Natural killer cell (primary cell): ENCODE measurements around the gene POLK. TPM values are rescaled to one million over a fixed set of nuclear protein-coding genes. Genes with fewer than 3 reads are reported as not detected.

Experiments
- ATAC-seq, 3 donors: fragments of 150-1000 bp in 2 of 3; fragments of 200-7000 bp in 1 of 3; cut with Tn5 transposase; 1 replicate in 1 of 3; 2 replicates in 2 of 3; pipeline ENCODE4 v1.10.0; 2021; ENCODE audit warnings: mild to moderate bottlenecking in 2 of 3, moderate library complexity in 2 of 3
- DNase-seq, 2 donors: peaks; one replicate each; pipeline versions ENCODE4 v3.0.0 to v3.0.0-alpha.2; 2013 to 2021; ENCODE audit warnings: mixed read lengths in 1 of 2
- H3K27ac ChIP-seq: one replicate; pipeline ENCODE4 v1.5.1; 2013; ENCODE audit warnings: mild to moderate bottlenecking, low read length
- H3K27me3 ChIP-seq: one replicate; pipeline ENCODE4 v1.6.1; 2013; ENCODE audit warnings: low read length; ENCODE audit not compliant: control insufficient read depth, insufficient read depth
- H3K36me3 ChIP-seq: one replicate; pipeline ENCODE4 v1.6.1; 2013; ENCODE audit warnings: low read length; ENCODE audit not compliant: control insufficient read depth, insufficient read depth
- H3K4me1 ChIP-seq: one replicate; pipeline ENCODE4 v1.6.1; 2013; ENCODE audit warnings: low read length; ENCODE audit not compliant: control insufficient read depth, insufficient read depth
- H3K4me3 ChIP-seq: one replicate; pipeline ENCODE4 v1.5.1; 2013; ENCODE audit warnings: low read length
- H3K9me3 ChIP-seq: one replicate; pipeline ENCODE4 v1.6.1; 2013; ENCODE audit warnings: low read length; ENCODE audit not compliant: control insufficient read depth, insufficient read depth
- H3K27ac Mint-ChIP-seq, 2 donors: one replicate each; pipeline ENCODE4 v1.8.0; 2022; ENCODE audit warnings: mild to moderate bottlenecking in 2 of 2, mixed read lengths in 2 of 2, moderate library complexity in 1 of 2
- H3K27me3 Mint-ChIP-seq, 2 donors: one replicate each; pipeline ENCODE4 v1.8.0; 2022; ENCODE audit warnings: low read depth in 2 of 2, mixed read lengths in 2 of 2
- H3K36me3 Mint-ChIP-seq: one replicate; pipeline ENCODE4 v1.8.0; 2022; ENCODE audit warnings: mixed read lengths
- H3K4me1 Mint-ChIP-seq, 2 donors: one replicate each; pipeline ENCODE4 v1.8.0; 2022; ENCODE audit warnings: mixed read lengths in 2 of 2
- H3K4me3 Mint-ChIP-seq: one replicate; pipeline ENCODE4 v1.8.0; 2022; ENCODE audit warnings: mild to moderate bottlenecking, moderate library complexity, mixed read lengths
- H3K9me3 Mint-ChIP-seq, 2 donors: one replicate each; pipeline ENCODE4 v1.8.0; 2022; ENCODE audit warnings: mixed read lengths in 2 of 2
- CTCF ChIP-seq: fragments of 200-600 bp; IDR thresholded peaks from one replicate; pipeline ENCODE4 v1.8.0; 2022; ENCODE audit warnings: antibody characterized with exemption
- WGBS: methylation state at CpG from one replicate; pipeline ENCODE4 v1.1.7; 2013; ENCODE audit warnings: missing lambda C conversion rate; ENCODE audit not compliant: insufficient coverage; 5-methylcytosine and 5-hydroxymethylcytosine counted together
- intact Hi-C: fragments of 100-400 bp; cut with micrococcal nuclease; formaldehyde crosslinking; loops from one replicate; pipeline ENCODE4 v1.14.2; 2022
- total RNA-seq, 4 donors: library from RNA; stranded (reverse); fragments of 120-200 nt in 1 of 4; gene quantifications; one replicate each; pipeline versions ENCODE4 v1.2.3 to v1.2.4, GENCODE V29; 2013 to 2022

POLK gene
- total RNA-seq, 3 donors from 2014 or later (not counting 1 experiment from before 2014, with no cell fraction given): 16.8 to 21.5 (median 21.4) TPM

GRCh38 chr5:75622564-75622963 is 110.9 kb downstream of the POLK start:
- Mint-ChIP-seq H3K4me3 (no peak overlapping the region), H3K27me3 (peaks cover 0 to 2% of the 10 kb centered on the region in 2 donors), H3K27ac (no peak overlapping the region), H3K4me1 (no peaks in the 10 kb centered on the region), H3K9me3 (no peaks in the 10 kb centered on the region), H3K36me3 (no peaks in the 10 kb centered on the region)
- no peak for ATAC-seq
- Histone ChIP-seq H3K9me3 (no peaks in the 10 kb centered on the region), H3K27ac (no peak overlapping the region), H3K4me1 (no peaks in the 10 kb centered on the region), H3K36me3 (no peaks in the 10 kb centered on the region), H3K4me3 (no peak overlapping the region), H3K27me3 (no peaks in the 10 kb centered on the region)
- intact Hi-C loops: no loop called here
- no peak for DNase-seq
- TF ChIP-seq CTCF: no peak
- 90% methylated on average over 4 of the region's 4 CpGs for WGBS

- H3K4me3 ChIP-seq: no peak overlapping the region
- ATAC-seq (no peak), DNase-seq (no peak)
- no peaks in the 10 kb centered on the region for H3K4me1 ChIP-seq
- H3K4me1 Mint-ChIP-seq: no peaks in the 10 kb centered on the region
- H3K27me3 ChIP-seq: no peaks in the 10 kb centered on the region
- no peak for TF ChIP-seq CTCF
- H3K27ac Mint-ChIP-seq: no peak overlapping the region
- no peaks in the 10 kb centered on the region for H3K9me3 ChIP-seq
- H3K36me3 ChIP-seq: no peaks in the 10 kb centered on the region
- H3K36me3 Mint-ChIP-seq: no peaks in the 10 kb centered on the region
- H3K4me3 Mint-ChIP-seq: no peak overlapping the region
- intact Hi-C loops: no loop called here
- H3K27ac ChIP-seq: no peak overlapping the region
- H3K9me3 Mint-ChIP-seq: no peaks in the 10 kb centered on the region
- peaks cover 0 to 2% of the 10 kb centered on the region in 2 donors for H3K27me3 Mint-ChIP-seq
These were observed 112.2 kb downstream of the POLK start for GRCh38 chr5:75623846-75624245.

- Histone ChIP-seq H3K4me3 (no peak overlapping the region), H3K27me3 (no peaks in the 10 kb centered on the region), H3K9me3 (no peaks in the 10 kb centered on the region), H3K27ac (no peak overlapping the region), H3K36me3 (no peaks in the 10 kb centered on the region), H3K4me1 (no peaks in the 10 kb centered on the region)
- Mint-ChIP-seq H3K9me3 (no peaks in the 10 kb centered on the region), H3K27ac (no peak overlapping the region), H3K27me3 (no peaks in the 10 kb centered on the region), H3K36me3 (no peaks in the 10 kb centered on the region), H3K4me3 (no peak overlapping the region), H3K4me1 (no peaks in the 10 kb centered on the region)
- intact Hi-C loops: no loop called here
- ATAC-seq (no peak), DNase-seq (no peak)
- TF ChIP-seq CTCF: no peak
These were observed 115.3 kb downstream of the POLK start for GRCh38 chr5:75626959-75627358.

GRCh38 chr5:75627801-75628200 is 116.1 kb downstream of the POLK start:
- no peaks in the 10 kb centered on the region for H3K27me3 ChIP-seq
- no peak for TF ChIP-seq CTCF
- H3K4me1 ChIP-seq: no peaks in the 10 kb centered on the region
- Mint-ChIP-seq H3K36me3 (no peaks in the 10 kb centered on the region), H3K4me1 (no peaks in the 10 kb centered on the region), H3K4me3 (no peak overlapping the region), H3K27me3 (no peaks in the 10 kb centered on the region), H3K9me3 (no peaks in the 10 kb centered on the region), H3K27ac (no peak overlapping the region)
- DNase-seq (no peak), ATAC-seq (no peak)
- 100% methylated on average over 1 of the region's 1 CpG for WGBS
- H3K9me3 ChIP-seq: no peaks in the 10 kb centered on the region
- H3K36me3 ChIP-seq: no peaks in the 10 kb centered on the region
- no peak overlapping the region for H3K4me3 ChIP-seq
- intact Hi-C loops: no loop called here
- H3K27ac ChIP-seq: no peak overlapping the region
